Measurements from ENCODE around the gene GCG. TPM values are rescaled to one million over a fixed set of nuclear protein-coding genes. Genes with fewer than 3 reads are reported as not detected.
A peak's percentile ranks its signal among the peaks of the same experiment; 100 is the strongest.

Gene GCG
- total RNA-seq, 4 donors from 2014 or later: not detected

DNA sequence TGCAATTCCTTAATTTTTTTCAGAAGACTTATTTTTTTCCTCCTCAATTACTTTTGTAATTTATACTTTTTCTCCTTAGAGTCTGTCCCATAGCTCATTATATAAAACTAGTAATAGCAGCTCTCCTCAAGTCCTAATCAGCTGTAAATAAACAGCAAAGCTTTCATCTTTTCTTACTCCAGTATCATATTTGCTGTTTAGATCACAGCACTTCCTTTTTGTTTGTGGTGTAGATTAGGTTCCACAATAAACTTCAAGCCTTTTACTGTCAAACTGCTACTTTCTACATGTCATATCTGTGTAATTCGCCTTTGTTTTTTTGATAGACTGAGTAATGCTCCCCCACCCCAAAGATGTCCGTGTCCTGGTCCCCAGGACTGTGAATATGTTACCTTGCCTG, 25.5 kb downstream of the GCG start:
- no peak for DNase-seq (ENCODE audit: low spot score in 2 of 2)
- no peak overlapping the region for H3K4me3 ChIP-seq (ENCODE audit: low read depth, poor library complexity, severe bottlenecking)
- WGBS, 2 donors: 83 to 84% methylated on average over 2 of the region's 2 CpGs
- intact Hi-C loops (cut with DNase I; ENCODE audit: low total_unique reads): loop anchor here (10.0 kb wide), 1 partner anchor 122 kb away; no protein-coding TSS in a partner anchor
- TF ChIP-seq POLR2A (IDR thresholded peaks at IDR 0.05): no peak
- TF ChIP-seq, protein P1, sequence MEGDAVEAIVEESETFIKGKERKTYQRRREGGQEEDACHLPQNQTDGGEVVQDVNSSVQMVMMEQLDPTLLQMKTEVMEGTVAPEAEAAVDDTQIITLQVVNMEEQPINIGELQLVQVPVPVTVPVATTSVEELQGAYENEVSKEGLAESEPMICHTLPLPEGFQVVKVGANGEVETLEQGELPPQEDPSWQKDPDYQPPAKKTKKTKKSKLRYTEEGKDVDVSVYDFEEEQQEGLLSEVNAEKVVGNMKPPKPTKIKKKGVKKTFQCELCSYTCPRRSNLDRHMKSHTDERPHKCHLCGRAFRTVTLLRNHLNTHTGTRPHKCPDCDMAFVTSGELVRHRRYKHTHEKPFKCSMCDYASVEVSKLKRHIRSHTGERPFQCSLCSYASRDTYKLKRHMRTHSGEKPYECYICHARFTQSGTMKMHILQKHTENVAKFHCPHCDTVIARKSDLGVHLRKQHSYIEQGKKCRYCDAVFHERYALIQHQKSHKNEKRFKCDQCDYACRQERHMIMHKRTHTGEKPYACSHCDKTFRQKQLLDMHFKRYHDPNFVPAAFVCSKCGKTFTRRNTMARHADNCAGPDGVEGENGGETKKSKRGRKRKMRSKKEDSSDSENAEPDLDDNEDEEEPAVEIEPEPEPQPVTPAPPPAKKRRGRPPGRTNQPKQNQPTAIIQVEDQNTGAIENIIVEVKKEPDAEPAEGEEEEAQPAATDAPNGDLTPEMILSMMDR (IDR thresholded peaks at IDR 0.05): no peak

DNA sequence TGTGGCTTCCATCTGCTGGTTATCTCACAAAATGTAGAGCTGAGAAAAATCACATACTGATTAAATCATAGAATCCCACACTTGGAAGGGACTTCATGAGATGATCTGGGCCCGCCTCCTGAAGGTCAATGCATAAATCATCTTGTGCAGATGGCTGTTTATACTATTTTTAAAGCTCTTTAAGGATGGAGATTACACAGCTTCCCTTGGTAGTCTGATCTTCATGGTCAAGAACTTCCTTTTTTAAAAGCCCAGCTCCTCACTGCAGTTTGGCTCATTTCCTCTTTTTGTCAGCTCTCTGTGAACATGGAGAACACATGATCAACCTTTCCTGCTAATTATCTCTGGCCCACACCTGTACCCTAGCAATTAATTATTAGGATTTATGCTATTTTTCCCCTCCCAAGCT, 25.9 kb downstream of the GCG start:
- intact Hi-C loops (cut with DNase I; ENCODE audit: low total_unique reads): loop anchor here (10.0 kb wide), 1 partner anchor 121 kb away; no protein-coding TSS in a partner anchor
- DNase-seq (ENCODE audit: low spot score in 2 of 2): no peak

DNA sequence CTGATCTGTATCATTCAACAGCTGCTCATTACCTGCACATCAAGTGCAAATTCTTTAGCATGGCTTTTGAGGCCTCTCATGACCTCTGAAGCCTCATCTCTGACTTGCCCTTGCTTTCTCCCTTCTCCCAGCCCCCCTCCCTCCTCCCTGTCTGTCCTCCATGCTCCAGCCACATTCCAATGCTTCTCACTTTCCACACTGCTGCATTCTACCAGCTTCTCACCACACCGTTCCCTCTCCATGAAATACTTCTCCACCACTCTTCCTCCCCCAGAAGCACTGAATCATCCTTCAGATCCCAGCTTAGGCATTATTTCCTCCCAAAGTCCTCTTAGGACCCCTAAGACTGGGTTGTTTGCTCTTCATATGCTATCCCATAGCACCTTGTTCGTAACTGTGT, 26.9 kb downstream of the GCG start:
- 88% methylated on average over 2 of the region's 2 CpGs for WGBS, 2 donors
- TF ChIP-seq, protein P1 (IDR thresholded peaks at IDR 0.05): no peak
- TF ChIP-seq POLR2A (IDR thresholded peaks at IDR 0.05): no peak
- no peak for DNase-seq (ENCODE audit: low spot score in 2 of 2)
- intact Hi-C loops (cut with DNase I; ENCODE audit: low total_unique reads): loop anchor here (10.0 kb wide), 1 partner anchor 120 kb away; no protein-coding TSS in a partner anchor
- no peak overlapping the region for H3K4me3 ChIP-seq (ENCODE audit: low read depth, poor library complexity, severe bottlenecking)

More for the DNA sequence above, 25.9 kb downstream of the GCG start:
- no peak overlapping the region for H3K4me3 ChIP-seq (ENCODE audit: low read depth, poor library complexity, severe bottlenecking)
- no peak for TF ChIP-seq POLR2A (IDR thresholded peaks at IDR 0.05)
- TF ChIP-seq, protein P1 (IDR thresholded peaks at IDR 0.05): no peak
- 48 to 54% methylated on average over 1 of the region's 1 CpG for WGBS, 2 donors

DNA sequence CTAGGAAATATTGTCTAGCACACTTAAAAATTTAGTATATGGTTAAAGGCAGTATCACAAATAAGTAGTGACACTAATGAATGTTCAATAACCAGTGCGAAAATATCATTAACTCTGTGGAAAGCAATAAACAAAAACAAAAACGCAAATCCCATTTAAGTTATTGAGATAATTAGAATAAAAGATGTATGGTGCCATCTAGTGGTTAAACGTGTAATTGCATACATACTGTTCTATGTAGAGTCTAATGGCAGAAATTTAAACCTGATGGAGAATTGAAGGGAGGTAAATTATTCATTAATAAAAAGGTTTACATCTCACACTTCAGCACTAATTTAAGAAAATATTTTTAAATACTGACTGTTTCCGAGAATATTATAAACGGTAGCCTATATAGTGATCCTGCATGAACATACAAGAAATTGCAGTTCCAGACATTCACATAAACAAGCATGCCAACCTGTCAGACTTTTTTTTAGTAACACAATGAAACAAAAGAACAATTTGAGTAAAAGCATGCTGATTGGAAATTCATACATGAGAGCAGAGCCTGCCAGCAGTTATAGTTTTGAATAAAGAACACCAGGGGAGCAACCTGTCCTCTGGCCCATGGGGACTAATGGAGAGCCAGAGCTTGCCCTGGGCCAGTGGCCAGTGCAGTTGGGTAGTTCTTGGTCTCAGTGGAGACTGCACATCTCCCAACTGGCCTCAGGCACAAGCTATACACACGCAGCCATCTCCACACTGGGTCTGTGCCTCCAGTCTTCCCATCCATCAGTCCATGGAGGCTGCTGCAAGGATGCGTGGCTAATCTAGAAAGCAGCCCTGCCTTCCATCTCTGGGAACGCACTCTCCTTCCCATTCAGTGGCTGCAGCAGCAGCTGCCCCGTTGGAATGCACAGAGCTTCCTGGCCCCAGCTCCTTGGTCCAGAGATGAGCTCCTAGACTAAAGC, 28.0 kb downstream of the GCG start:
- TF ChIP-seq POLR2A (IDR thresholded peaks at IDR 0.05): no peak
- TF ChIP-seq, protein P1 (IDR thresholded peaks at IDR 0.05): peak in 1 of 3 donors; percentile 37
- intact Hi-C loops (cut with DNase I; ENCODE audit: low total_unique reads): loop anchor here (10.0 kb wide), 1 partner anchor 119 kb away; no protein-coding TSS in a partner anchor
- no peak overlapping the region for H3K4me3 ChIP-seq (ENCODE audit: low read depth, poor library complexity, severe bottlenecking)
- WGBS, 2 donors: 35% methylated on average over 9 of the region's 9 CpGs
- DNase-seq (ENCODE audit: low spot score in 2 of 2): no peak

DNA sequence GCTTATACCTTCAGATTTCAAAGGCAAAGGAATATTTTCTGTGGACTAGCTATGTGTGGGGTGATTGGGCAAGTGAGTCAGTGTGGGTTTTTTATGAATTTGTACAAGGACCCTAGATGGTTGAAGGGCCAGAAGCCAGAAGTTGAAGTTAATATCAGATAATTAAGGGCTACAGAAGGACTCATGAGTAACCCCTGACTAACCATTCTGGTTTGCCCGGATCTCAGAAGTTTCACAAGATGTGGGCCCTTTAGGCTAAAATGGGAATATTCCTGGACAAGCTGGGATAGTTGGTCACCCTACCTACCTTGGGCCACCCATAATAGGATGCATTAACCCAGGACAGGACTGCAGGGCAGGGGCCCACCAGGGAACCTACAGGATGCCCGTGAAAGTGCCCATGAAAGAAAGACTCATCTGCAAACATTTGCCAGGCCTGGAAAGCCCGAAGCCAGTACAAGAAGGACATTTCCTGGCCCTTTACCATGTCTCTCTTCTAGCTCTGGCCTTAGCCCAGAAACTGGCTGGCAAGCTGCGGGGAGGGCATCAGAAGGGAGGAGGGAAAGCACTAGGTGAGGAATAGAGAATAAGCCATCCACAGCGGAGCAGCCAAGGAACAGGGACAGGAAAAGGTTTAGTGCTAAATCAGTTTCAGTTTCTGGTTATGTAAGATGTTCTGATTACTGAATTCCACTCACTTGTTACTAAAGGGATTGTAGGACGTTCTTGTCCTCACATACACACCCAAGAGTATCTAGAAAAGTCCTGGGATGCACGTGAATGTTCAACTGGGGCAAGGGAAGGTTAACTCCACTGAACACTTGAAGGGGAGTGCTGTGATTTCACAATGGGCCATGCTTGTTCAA, 33.6 kb downstream of the GCG start:
- no peak for DNase-seq (ENCODE audit: low spot score in 2 of 2)
- intact Hi-C loops (cut with DNase I; ENCODE audit: low total_unique reads): no loop called here
- WGBS, 2 donors: 33 to 38% methylated on average over 7 of the region's 7 CpGs
- no peak overlapping the region for H3K4me3 ChIP-seq (ENCODE audit: low read depth, poor library complexity, severe bottlenecking)
- TF ChIP-seq POLR2A (IDR thresholded peaks at IDR 0.05): no peak
- TF ChIP-seq, protein P1 (IDR thresholded peaks at IDR 0.05): no peak

Data from lower leg skin (tissue), 4 donors.